ENCODE results near the gene KRTAP5-1. TPM values are rescaled to one million over a fixed set of nuclear protein-coding genes. Genes with fewer than 3 reads are reported as not detected.

KRTAP5-1 gene
- total and polyA plus RNA-seq, 12 donors = 0.10 TPM; not detected in 11

- H3K4me3 ChIP-seq = no peak overlapping the region
- DNase-seq = no peak
- intact Hi-C loops (cut with DNase I) = no loop called here
- no peaks in the 10 kb centered on the region for H3K36me3 ChIP-seq (replicated peaks in 1 of 2)
- H3K27me3 ChIP-seq = peaks cover 21% of the 10 kb centered on the region
- 57 to 81% (median 63%) methylated on average over 3 to 10 of the region's 10 CpGs for WGBS, 4 donors
- peaks cover 3 to 9% of the 10 kb centered on the region in 2 donors for H3K4me1 ChIP-seq (replicated peaks in 1 of 2)
- no peaks in the 10 kb centered on the region for H3K9me3 ChIP-seq (replicated peaks in 1 of 3)
- TF ChIP-seq POLR2A (IDR thresholded peaks at IDR 0.05) = no peak
- TF ChIP-seq CTCF (IDR thresholded peaks at IDR 0.05) = no peak
- H3K27ac ChIP-seq = no peak overlapping the region
Observed at GRCh38 chr11:1542267-1542666, 42.8 kb downstream of the KRTAP5-1 start.

- TF ChIP-seq CTCF (IDR thresholded peaks at IDR 0.05) (no peak), POLR2A (IDR thresholded peaks at IDR 0.05) (no peak)
- no peak overlapping the region for H3K4me3 ChIP-seq
- 82 to 92% (median 85%) methylated on average over 15 to 22 of the region's 22 CpGs for WGBS, 4 donors
- DNase-seq = no peak
- H3K9me3 ChIP-seq (replicated peaks in 1 of 3) = no peaks in the 10 kb centered on the region
- intact Hi-C loops (cut with DNase I) = no loop called here
- no peaks in the 10 kb centered on the region for H3K36me3 ChIP-seq (replicated peaks in 1 of 2)
- H3K27me3 ChIP-seq = peaks cover 15% of the 10 kb centered on the region
- no peak overlapping the region for H3K27ac ChIP-seq
- H3K4me1 ChIP-seq (replicated peaks in 1 of 2) = peaks cover under 1 to 4% of the 10 kb centered on the region in 2 donors
Observed at GRCh38 chr11:1541474-1542204, 43.4 kb downstream of the KRTAP5-1 start.

GRCh38 chr11:1540074-1540473 is 45.0 kb downstream of the KRTAP5-1 start:
- Histone ChIP-seq H3K4me1 (replicated peaks in 1 of 2) (peaks cover 0 to 13% of the 10 kb centered on the region in 2 donors), H3K36me3 (replicated peaks in 1 of 2) (no peaks in the 10 kb centered on the region), H3K27ac (no peak overlapping the region), H3K27me3 (peaks cover 6% of the 10 kb centered on the region), H3K4me3 (no peak overlapping the region), H3K9me3 (replicated peaks in 1 of 3) (no peaks in the 10 kb centered on the region)
- DNase-seq = no peak
- 79 to 89% (median 85%) methylated on average over 6 of the region's 6 CpGs for WGBS, 4 donors
- TF ChIP-seq POLR2A (IDR thresholded peaks at IDR 0.05) = no peak
- intact Hi-C loops (cut with DNase I) = no loop called here

- no peaks in the 10 kb centered on the region for H3K27me3 ChIP-seq
- H3K4me1 ChIP-seq (replicated peaks in 1 of 2) = peaks cover 0 to 22% of the 10 kb centered on the region in 2 donors
- H3K27ac ChIP-seq = no peak overlapping the region
- intact Hi-C loops (cut with DNase I) = no loop called here
- 76 to 89% (median 82%) methylated on average over 5 of the region's 5 CpGs for WGBS, 4 donors
- H3K4me3 ChIP-seq = no peak overlapping the region
- H3K36me3 ChIP-seq (replicated peaks in 1 of 2) = no peaks in the 10 kb centered on the region
- no peaks in the 10 kb centered on the region for H3K9me3 ChIP-seq (replicated peaks in 1 of 3)
- TF ChIP-seq POLR2A (IDR thresholded peaks at IDR 0.05) (no peak), CTCF (IDR thresholded peaks at IDR 0.05) (no peak)
- no peak for DNase-seq
Observed at GRCh38 chr11:1538153-1538552, 46.9 kb downstream of the KRTAP5-1 start.

Measured in adrenal gland (tissue), 12 donors.